Mesenchymal stem cell (in vitro differentiated cells and primary cell): Measurements from ENCODE around the gene SV2C.

Experiments
- DNase-seq: peaks from one replicate; pipeline ENCODE4 v3.0.0-alpha.2; 2013
- H2AFZ ChIP-seq: one replicate; pipeline ENCODE4 v1.6.1; 2013; ENCODE audit warnings: low read depth, mild to moderate bottlenecking, control low read depth, inconsistent platforms, low read length, moderate library complexity
- H2AK5ac ChIP-seq: 2 replicates; pipeline ENCODE4 v1.6.1; 2013; ENCODE audit warnings: low read length, moderate library complexity, mild to moderate bottlenecking, inconsistent platforms; ENCODE audit not compliant: severe bottlenecking
- H2BK120ac ChIP-seq: one replicate; pipeline ENCODE4 v1.6.1; 2013; ENCODE audit warnings: low read depth, mild to moderate bottlenecking, inconsistent platforms, low read length, moderate library complexity
- H2BK12ac ChIP-seq, 2 experiments: one replicate each; pipeline ENCODE4 v1.6.1; 2013; ENCODE audit warnings: inconsistent platforms in 2 of 2, low read length in 2 of 2, mild to moderate bottlenecking in 2 of 2, moderate library complexity in 2 of 2, control low read depth in 1 of 2
- H2BK15ac ChIP-seq: one replicate; pipeline ENCODE4 v1.6.1; 2013; ENCODE audit warnings: mild to moderate bottlenecking, low read depth, inconsistent platforms; ENCODE audit not compliant: poor library complexity, severe bottlenecking
- H2BK5ac ChIP-seq: 2 replicates; pipeline ENCODE4 v1.6.1; 2013; ENCODE audit warnings: low read depth, mild to moderate bottlenecking, low read length, control low read depth, inconsistent platforms; ENCODE audit not compliant: poor library complexity, severe bottlenecking
- H3K14ac ChIP-seq, 2 experiments: one replicate each; pipeline ENCODE4 v1.6.1; 2013; ENCODE audit warnings: inconsistent platforms in 2 of 2, low read length in 2 of 2, control low read depth in 1 of 2, mild to moderate bottlenecking in 1 of 2, moderate library complexity in 1 of 2
- H3K18ac ChIP-seq, 2 experiments: one replicate each; pipeline ENCODE4 v1.6.1; 2013; ENCODE audit warnings: inconsistent platforms in 2 of 2, low read length in 2 of 2, control low read depth in 1 of 2, low read depth in 1 of 2, mild to moderate bottlenecking in 1 of 2
- H3K23ac ChIP-seq, 2 experiments: one replicate each; pipeline ENCODE4 v1.6.1; 2013; ENCODE audit warnings: inconsistent platforms in 2 of 2, low read length in 2 of 2, mild to moderate bottlenecking in 2 of 2, moderate library complexity in 2 of 2, control low read depth in 1 of 2
- H3K27ac ChIP-seq: 2 replicates; pipeline ENCODE4 v1.5.1; 2013; ENCODE audit warnings: mild to moderate bottlenecking, moderate library complexity, low read length, control low read depth, inconsistent platforms; ENCODE audit not compliant: poor library complexity, severe bottlenecking
- H3K27me3 ChIP-seq, 2 experiments: 2 replicates each; pipeline versions ENCODE4 v1.6.1 to v1.7.0; 2013; ENCODE audit warnings: low read length in 2 of 2, mild to moderate bottlenecking in 2 of 2, moderate library complexity in 2 of 2, control low read depth in 1 of 2, inconsistent platforms in 1 of 2; ENCODE audit not compliant: control insufficient read depth in 1 of 2, insufficient read depth in 1 of 2
- H3K36me3 ChIP-seq, 2 experiments: 2 replicates each; pipeline versions ENCODE4 v1.6.1 to v1.7.0; 2013; ENCODE audit warnings: low read length in 2 of 2, control low read depth in 1 of 2, inconsistent platforms in 1 of 2, low read depth in 1 of 2, mild to moderate bottlenecking in 1 of 2; ENCODE audit not compliant: insufficient read depth in 2 of 2, control insufficient read depth in 1 of 2
- H3K4ac ChIP-seq, 2 experiments: one replicate each; pipeline ENCODE4 v1.6.1; 2013; ENCODE audit warnings: inconsistent platforms in 2 of 2, low read length in 2 of 2, mild to moderate bottlenecking in 2 of 2, moderate library complexity in 2 of 2, control low read depth in 1 of 2, low read depth in 1 of 2
- H3K4me1 ChIP-seq: 2 replicates; pipeline ENCODE4 v1.6.1; 2013; ENCODE audit warnings: low read depth, low read length, control low read depth; ENCODE audit not compliant: control insufficient read depth, insufficient read depth
- H3K4me2 ChIP-seq: 2 replicates; pipeline ENCODE4 v1.6.1; 2013; ENCODE audit warnings: low read length, mild to moderate bottlenecking, inconsistent platforms; ENCODE audit not compliant: poor library complexity, severe bottlenecking
- H3K4me3 ChIP-seq, 2 experiments: 2 replicates each; pipeline versions ENCODE4 v1.5.1 to v1.7.0; 2013; ENCODE audit warnings: low read length in 2 of 2, mild to moderate bottlenecking in 2 of 2, control low read depth in 1 of 2, low read depth in 1 of 2; ENCODE audit not compliant: insufficient read depth in 1 of 2
- H3K79me1 ChIP-seq: replicated peaks from 2 replicates; pipeline ENCODE4 v1.6.1; 2013; ENCODE audit warnings: mild to moderate bottlenecking, control low read depth, low read length, inconsistent platforms; ENCODE audit not compliant: poor library complexity, severe bottlenecking
- H3K9ac ChIP-seq: 2 replicates; pipeline ENCODE4 v1.7.0; 2013; ENCODE audit warnings: mild to moderate bottlenecking, low read length, moderate library complexity
- H3K9me3 ChIP-seq: 2 replicates; pipeline ENCODE4 v1.7.0; 2013; ENCODE audit warnings: mild to moderate bottlenecking, low read length; ENCODE audit not compliant: control insufficient read depth
- H4K8ac ChIP-seq: one replicate; pipeline ENCODE4 v1.6.1; 2013; ENCODE audit warnings: inconsistent platforms, mild to moderate bottlenecking, low read length, moderate library complexity
- H4K91ac ChIP-seq: one replicate; pipeline ENCODE4 v1.6.1; 2013; ENCODE audit warnings: mild to moderate bottlenecking, low read length, inconsistent platforms
- WGBS: methylation state at CpG from one replicate; pipeline ENCODE4 v1.1.7; 2013; ENCODE audit warnings: mixed read lengths; 5-methylcytosine and 5-hydroxymethylcytosine counted together

The SV2C gene

GRCh38 chr5:76041863-76042262 lies 41.3 kb upstream of the SV2C start:
- H3K4me3 ChIP-seq = no peak overlapping the region
- no peak for DNase-seq
- no peak overlapping the region for H3K4ac ChIP-seq
- H2BK5ac ChIP-seq = no peak overlapping the region
- no peak overlapping the region for H2BK120ac ChIP-seq
- no peaks in the 10 kb centered on the region for H3K4me1 ChIP-seq
- no peak overlapping the region for H2AK5ac ChIP-seq
- no peaks in the 10 kb centered on the region for H3K79me1 ChIP-seq
- no peak overlapping the region for H3K14ac ChIP-seq
- no peak overlapping the region for H3K27ac ChIP-seq
- no peak overlapping the region for H3K18ac ChIP-seq
- no peak overlapping the region for H3K9ac ChIP-seq
- 28% methylated on average over 6 of the region's 6 CpGs for WGBS
- no peak overlapping the region for H4K8ac ChIP-seq
- no peak overlapping the region for H3K23ac ChIP-seq
- H3K4me2 ChIP-seq = no peak overlapping the region
- no peak overlapping the region for H2BK12ac ChIP-seq
- H3K36me3 ChIP-seq = no peaks in the 10 kb centered on the region
- H4K91ac ChIP-seq = no peak overlapping the region
- H3K9me3 ChIP-seq = no peaks in the 10 kb centered on the region
- no peak overlapping the region for H2AFZ ChIP-seq
- no peaks in the 10 kb centered on the region for H3K27me3 ChIP-seq
- H2BK15ac ChIP-seq = no peak overlapping the region

GRCh38 chr5:76046741-76047140 lies 36.4 kb upstream of the SV2C start:
- H4K91ac ChIP-seq = no peak overlapping the region
- H3K27ac ChIP-seq = no peak overlapping the region
- no peaks in the 10 kb centered on the region for H3K9me3 ChIP-seq
- no peak overlapping the region for H3K4ac ChIP-seq
- H3K4me3 ChIP-seq = no peak overlapping the region
- H2BK15ac ChIP-seq = no peak overlapping the region
- H3K4me1 ChIP-seq = no peaks in the 10 kb centered on the region
- DNase-seq = no peak
- no peaks in the 10 kb centered on the region for H3K27me3 ChIP-seq
- 64% methylated on average over 3 of the region's 3 CpGs for WGBS
- H3K23ac ChIP-seq = no peak overlapping the region
- H3K9ac ChIP-seq = no peak overlapping the region
- H2BK12ac ChIP-seq = no peak overlapping the region
- H3K36me3 ChIP-seq = no peaks in the 10 kb centered on the region
- no peaks in the 10 kb centered on the region for H3K79me1 ChIP-seq
- H4K8ac ChIP-seq = no peak overlapping the region
- no peak overlapping the region for H2AK5ac ChIP-seq
- H3K4me2 ChIP-seq = no peak overlapping the region
- no peak overlapping the region for H2BK120ac ChIP-seq
- no peak overlapping the region for H3K18ac ChIP-seq
- H2AFZ ChIP-seq = no peak overlapping the region
- no peak overlapping the region for H2BK5ac ChIP-seq
- H3K14ac ChIP-seq = no peak overlapping the region

- H4K91ac ChIP-seq = no peak overlapping the region
- no peaks in the 10 kb centered on the region for H3K79me1 ChIP-seq
- no peak overlapping the region for H3K18ac ChIP-seq
- no peak overlapping the region for H2BK5ac ChIP-seq
- H3K27me3 ChIP-seq = peaks cover 0 to 3% of the 10 kb centered on the region in 2 experiments
- no peak overlapping the region for H3K9ac ChIP-seq
- DNase-seq = no peak
- H3K14ac ChIP-seq = no peak overlapping the region
- no peak overlapping the region for H2AFZ ChIP-seq
- H3K4me1 ChIP-seq = no peaks in the 10 kb centered on the region
- H2AK5ac ChIP-seq = no peak overlapping the region
- H4K8ac ChIP-seq = no peak overlapping the region
- H3K4me2 ChIP-seq = no peak overlapping the region
- H3K36me3 ChIP-seq = no peaks in the 10 kb centered on the region
- H3K23ac ChIP-seq = no peak overlapping the region
- H3K27ac ChIP-seq = no peak overlapping the region
- H3K9me3 ChIP-seq = no peaks in the 10 kb centered on the region
- no CpG with 5 or more reads among the region's 1 CpG for WGBS
- H2BK15ac ChIP-seq = no peak overlapping the region
- no peak overlapping the region for H2BK12ac ChIP-seq
- H3K4me3 ChIP-seq = no peak overlapping the region
- H2BK120ac ChIP-seq = no peak overlapping the region
- H3K4ac ChIP-seq = no peak overlapping the region
Observed at GRCh38 chr5:76050134-76050533, 33.0 kb upstream of the SV2C start.

- no peaks in the 10 kb centered on the region for H3K4me1 ChIP-seq
- no peak overlapping the region for H2BK15ac ChIP-seq
- H3K27ac ChIP-seq = no peak overlapping the region
- no peak overlapping the region for H2AK5ac ChIP-seq
- no peak overlapping the region for H3K14ac ChIP-seq
- no peak overlapping the region for H3K4me3 ChIP-seq
- no peak overlapping the region for H3K23ac ChIP-seq
- H2BK12ac ChIP-seq = no peak overlapping the region
- H3K36me3 ChIP-seq = no peaks in the 10 kb centered on the region
- H3K4ac ChIP-seq = no peak overlapping the region
- H2BK120ac ChIP-seq = no peak overlapping the region
- no peak overlapping the region for H2AFZ ChIP-seq
- no peaks in the 10 kb centered on the region for H3K27me3 ChIP-seq
- no peaks in the 10 kb centered on the region for H3K79me1 ChIP-seq
- no peak for DNase-seq
- no peak overlapping the region for H3K4me2 ChIP-seq
- no peaks in the 10 kb centered on the region for H3K9me3 ChIP-seq
- no peak overlapping the region for H4K8ac ChIP-seq
- no peak overlapping the region for H4K91ac ChIP-seq
- H3K9ac ChIP-seq = no peak overlapping the region
- WGBS = 48% methylated on average over 2 of the region's 4 CpGs
- no peak overlapping the region for H3K18ac ChIP-seq
- no peak overlapping the region for H2BK5ac ChIP-seq
Observed at GRCh38 chr5:76062502-76063041, 20.6 kb upstream of the SV2C start.
